Ovary (tissue), 9 donors: ENCODE results near the gene ASIC1. TPM values are rescaled to one million over a fixed set of nuclear protein-coding genes. Genes with fewer than 3 reads are reported as not detected.

Experiments
- DNase-seq, 5 donors: peaks; one replicate each; pipeline ENCODE4 v3.0.0-alpha.2; 2019 to 2020
- H3K27ac ChIP-seq, 2 donors: fragments of 200-600 bp; one replicate each; pipeline versions ENCODE4 v1.5.1 to v1.8.0; 2019 to 2022
- H3K27me3 ChIP-seq: fragments of 200-600 bp; one replicate; pipeline ENCODE4 v1.8.0; 2022
- H3K36me3 ChIP-seq: fragments of 200-600 bp; sonication (generic); one replicate; pipeline ENCODE4 v1.5.1; 2019
- H3K4me1 ChIP-seq: one replicate; pipeline ENCODE4 v1.8.1; 2013; ENCODE audit warnings: mild to moderate bottlenecking, moderate library complexity; ENCODE audit not compliant: insufficient read depth
- H3K4me3 ChIP-seq: fragments of 200-600 bp; sonication (generic); one replicate; pipeline ENCODE4 v1.5.1; 2017
- H3K9me3 ChIP-seq, 2 donors: fragments of 200-600 bp in 1 of 2; sonication (generic) in 1 of 2; one replicate each; pipeline versions ENCODE4 v1.5.1 to v1.8.1; 2013 to 2019; ENCODE audit warnings: mild to moderate bottlenecking in 1 of 2, moderate library complexity in 1 of 2
- POLR2A ChIP-seq: fragments of 450-650 bp; IDR thresholded peaks from one replicate; pipeline ENCODE4 v1.6.1; 2017; ENCODE audit warnings: antibody characterized with exemption, mild to moderate bottlenecking, moderate library complexity
- WGBS, 3 donors: extraction: QIAGEN DNeasy Blood & Tissue Kit in 1 of 3; methylation state at CpG; one replicate each; pipeline versions ENCODE4 v1.1.5 to v1.1.7; 2013 to 2017; 5-methylcytosine and 5-hydroxymethylcytosine counted together
- intact Hi-C, 4 donors: fragments of 100-400 bp; cut with DNase I; formaldehyde crosslinking; loops; one replicate each; pipeline versions ENCODE4 v1.11.0 to v1.15.1; 2022 to 2023
- polyA plus RNA-seq, 2 donors: library from polyadenylated mRNA; stranded (reverse); fragments of 200-250 nt in 1 of 2; fragments of 350-450 nt in 1 of 2; fragmentation: Illumina TruSeq in 1 of 2; extraction: RNeasy Lipid Tissue Mini Kit (QIAGEN cat#74804) in 1 of 2; gene quantifications; one replicate each; pipeline ENCODE4 v1.2.3, GENCODE V29; 2013 to 2014
- total RNA-seq, 7 donors: library from RNA; depleted of rRNA in 2 of 7; stranded (reverse); fragments of >200 nt in 2 of 7; fragmentation: NEBNext Ultra II Directional in 3 of 7; extraction: Animal tissue kit (Norgen Biotek cat#: 25700) in 3 of 7; gene quantifications; one replicate each; pipeline versions ENCODE4 v1.1.0 to v1.2.4, GENCODE V29; 2016 to 2023
- TF ChIP-seq, protein P1 (sequence below), 3 donors: fragments of 450-650 bp in 2 of 3; fragments of 200-600 bp in 1 of 3; IDR thresholded peaks; one replicate each; pipeline versions ENCODE4 v1.5.1 to v1.8.0; 2016 to 2022; ENCODE audit warnings: antibody characterized with exemption in 3 of 3, mild to moderate bottlenecking in 1 of 3
- donor health status: DM: no; HTN: no; CAD: no; lungs with moderate emphysema.
- donor health status: DM: no; HTN: no; CAD: no.
- donor health status: Bipolar disorder and iron deficiency.
- donor health status: DM: yes; HTN: yes; CAD: no.
- donor health status: DM: no; HTN: no; CAD: no.
- donor health status: DM: yes; HTN: yes; CAD: no.

The ASIC1 gene
- total and polyA plus RNA-seq, 9 donors: 0.12 to 4.1 (median 0.69) TPM

DNA sequence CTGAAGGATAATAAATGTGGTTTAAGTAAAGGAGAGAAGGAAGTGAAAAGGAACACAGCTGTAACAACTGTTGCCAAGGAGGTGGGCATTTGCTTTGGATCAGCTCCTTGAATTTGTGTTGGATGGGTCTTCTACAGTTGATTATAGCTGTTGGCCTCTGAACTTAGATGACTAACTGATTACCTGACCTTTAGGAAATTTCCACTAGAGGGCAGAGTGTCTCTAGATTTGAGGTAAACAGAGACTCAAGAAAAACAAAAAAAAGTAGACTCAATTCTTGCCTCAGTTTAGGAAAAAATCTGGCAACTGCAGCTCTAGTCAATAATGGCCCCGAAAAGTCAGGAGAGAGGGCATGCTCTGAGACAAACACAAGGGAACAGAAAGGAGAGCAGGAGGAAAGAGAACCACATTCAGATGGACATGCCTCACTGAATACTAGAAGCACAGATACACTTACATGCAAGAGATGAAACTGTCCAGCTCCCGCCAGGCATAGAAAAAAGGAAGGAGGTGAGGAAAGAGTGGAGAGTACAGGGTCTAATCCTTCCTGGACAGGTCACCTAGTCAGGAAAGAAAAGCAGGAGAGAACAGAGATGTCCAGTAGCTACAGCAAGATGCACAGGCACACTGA, 75.2 kb downstream of the ASIC1 start:
- no peaks in the 10 kb centered on the region for H3K27me3 ChIP-seq
- no peak overlapping the region for H3K27ac ChIP-seq
- H3K36me3 ChIP-seq: no peaks in the 10 kb centered on the region
- intact Hi-C loops: no loop called here
- TF ChIP-seq, protein P1, sequence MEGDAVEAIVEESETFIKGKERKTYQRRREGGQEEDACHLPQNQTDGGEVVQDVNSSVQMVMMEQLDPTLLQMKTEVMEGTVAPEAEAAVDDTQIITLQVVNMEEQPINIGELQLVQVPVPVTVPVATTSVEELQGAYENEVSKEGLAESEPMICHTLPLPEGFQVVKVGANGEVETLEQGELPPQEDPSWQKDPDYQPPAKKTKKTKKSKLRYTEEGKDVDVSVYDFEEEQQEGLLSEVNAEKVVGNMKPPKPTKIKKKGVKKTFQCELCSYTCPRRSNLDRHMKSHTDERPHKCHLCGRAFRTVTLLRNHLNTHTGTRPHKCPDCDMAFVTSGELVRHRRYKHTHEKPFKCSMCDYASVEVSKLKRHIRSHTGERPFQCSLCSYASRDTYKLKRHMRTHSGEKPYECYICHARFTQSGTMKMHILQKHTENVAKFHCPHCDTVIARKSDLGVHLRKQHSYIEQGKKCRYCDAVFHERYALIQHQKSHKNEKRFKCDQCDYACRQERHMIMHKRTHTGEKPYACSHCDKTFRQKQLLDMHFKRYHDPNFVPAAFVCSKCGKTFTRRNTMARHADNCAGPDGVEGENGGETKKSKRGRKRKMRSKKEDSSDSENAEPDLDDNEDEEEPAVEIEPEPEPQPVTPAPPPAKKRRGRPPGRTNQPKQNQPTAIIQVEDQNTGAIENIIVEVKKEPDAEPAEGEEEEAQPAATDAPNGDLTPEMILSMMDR (IDR thresholded peaks at IDR 0.05): peak in 1 of 3 donors; percentile 21
- TF ChIP-seq POLR2A: no peak
- H3K4me3 ChIP-seq: no peak overlapping the region
- peaks cover 2% of the 10 kb centered on the region for H3K4me1 ChIP-seq
- no peak for DNase-seq
- WGBS, 3 donors: 74 to 97% (median 74%) methylated on average over 2 of the region's 2 CpGs
- H3K9me3 ChIP-seq: no peaks in the 10 kb centered on the region

Other genes starting within 250 kb of the ASIC1 start
- 10 to 100 TPM; 12.0 to 27.3 (median 22.8) TPM for gene NCKAP5L, start 229.2 kb upstream of the ASIC1 start, total RNA-seq
- gene NCKAP5L, start 229.2 kb upstream of the ASIC1 start, polyA plus RNA-seq: 10 to 100 TPM in 1 of 2 donors, 1 to 10 TPM in 1; 2.5 to 13.8 TPM
- gene BCDIN3D, start 214.5 kb upstream of the ASIC1 start, total RNA-seq: 1 to 10 TPM; 2.8 to 5.9 (median 4.7) TPM
- 1 to 10 TPM; 3.5 to 4.3 TPM for gene BCDIN3D, start 214.5 kb upstream of the ASIC1 start, polyA plus RNA-seq
- 10 to 100 TPM in 1 of 7 donors, 1 to 10 TPM in 4, under 1 TPM in 2; under 0.01 to 19.3 (median 2.4) TPM for gene FAIM2, start 153.7 kb upstream of the ASIC1 start, total RNA-seq
- 1 to 10 TPM; 1.0 to 7.1 TPM for gene FAIM2, start 153.7 kb upstream of the ASIC1 start, polyA plus RNA-seq
- gene AQP2, start 106.9 kb upstream of the ASIC1 start, total RNA-seq: 1 to 10 TPM in 1 of 7 donors, under 1 TPM in 1, not detected in 5; 0.11 to 2.1 TPM
- gene AQP2, start 106.9 kb upstream of the ASIC1 start, polyA plus RNA-seq: 1 to 10 TPM in 1 of 2 donors, not detected in 1; 3.7 TPM
- under 1 TPM in 4 of 7 donors, not detected in 3; 0.47 to 0.92 (median 0.53) TPM for gene AQP5, start 95.7 kb upstream of the ASIC1 start, total RNA-seq
- under 1 TPM in 1 of 2 donors, not detected in 1; 0.12 TPM for gene AQP5, start 95.7 kb upstream of the ASIC1 start, polyA plus RNA-seq
- gene AQP6, start 84.6 kb upstream of the ASIC1 start, total RNA-seq: under 1 TPM in 2 of 7 donors, not detected in 5; under 0.01 to 0.08 TPM
- under 1 TPM in 1 of 2 donors, not detected in 1; 0.04 TPM for gene AQP6, start 84.6 kb upstream of the ASIC1 start, polyA plus RNA-seq
- gene RACGAP1, start 32.1 kb upstream of the ASIC1 start, total RNA-seq: 1 to 10 TPM; 2.1 to 4.8 (median 3.8) TPM
- 10 to 100 TPM in 1 of 2 donors, 1 to 10 TPM in 1; 2.6 to 10.8 TPM for gene RACGAP1, start 32.1 kb upstream of the ASIC1 start, polyA plus RNA-seq
- gene SMARCD1, start 27.7 kb downstream of the ASIC1 start, total RNA-seq: 10 to 100 TPM; 33.5 to 57.7 (median 50.7) TPM
- gene SMARCD1, start 27.7 kb downstream of the ASIC1 start, polyA plus RNA-seq: 10 to 100 TPM; 26.1 to 56.9 TPM
- gene GPD1, start 46.4 kb downstream of the ASIC1 start, total RNA-seq: 1 to 10 TPM in 1 of 7 donors, under 1 TPM in 6; 0.15 to 9.4 (median 0.46) TPM
- under 1 TPM; 0.10 to 0.85 TPM for gene GPD1, start 46.4 kb downstream of the ASIC1 start, polyA plus RNA-seq
- 10 to 100 TPM; 37.5 to 72.6 (median 45.4) TPM for gene COX14, start 54.6 kb downstream of the ASIC1 start, total RNA-seq
- gene COX14, start 54.6 kb downstream of the ASIC1 start, polyA plus RNA-seq: 10 to 100 TPM; 46.4 to 85.4 TPM
- gene CERS5, start 109.8 kb downstream of the ASIC1 start, total RNA-seq: 10 to 100 TPM; 29.1 to 67.3 (median 44.9) TPM
- gene CERS5, start 109.8 kb downstream of the ASIC1 start, polyA plus RNA-seq: 10 to 100 TPM; 47.9 to 76.9 TPM
- 10 to 100 TPM; 34.5 to 63.4 (median 45.2) TPM for gene LIMA1, start 225.9 kb downstream of the ASIC1 start, total RNA-seq
- 10 to 100 TPM; 28.0 to 80.0 TPM for gene LIMA1, start 225.9 kb downstream of the ASIC1 start, polyA plus RNA-seq